ENCODE results near the gene CYP21A2. TPM values are rescaled to one million over a fixed set of nuclear protein-coding genes. Genes with fewer than 3 reads are reported as not detected.
"Not testable (repeated sequence)": the region's sequence is repeated elsewhere in the genome, so short reads cannot be mapped to it uniquely, and the experiment has no call there.

The CYP21A2 gene
- total and polyA plus RNA-seq, 12 donors, result 0.19 to 1.9 (median 0.62) TPM; not detected in 5

DNA sequence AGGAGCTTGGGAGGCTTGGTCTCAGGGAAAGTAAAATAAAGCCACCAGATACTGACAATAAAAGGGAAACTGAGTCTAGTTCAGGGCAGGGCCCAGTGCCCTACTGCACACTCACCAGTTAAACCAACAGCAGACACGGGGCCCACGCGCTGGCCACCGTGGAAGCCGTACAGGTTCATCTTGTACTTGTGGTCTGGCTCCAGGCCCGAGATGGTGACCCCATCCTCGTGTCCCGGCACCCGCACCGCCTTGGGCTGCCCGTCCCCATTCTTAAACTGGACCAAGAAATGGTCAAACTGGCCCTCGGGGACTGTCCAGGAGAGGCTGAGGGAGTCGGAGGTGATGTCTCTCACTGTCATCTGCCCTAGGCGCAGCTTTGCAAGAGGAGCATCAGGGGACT lies 26.5 kb downstream of the CYP21A2 start:
- H3K9me3 ChIP-seq, result no peaks in the 10 kb centered on the region
- DNase-seq, result no peak
- H3K4me1 ChIP-seq, result no peaks in the 10 kb centered on the region
- H3K27me3 ChIP-seq, result no peaks in the 10 kb centered on the region
- H3K4me3 ChIP-seq, result no peak overlapping the region
- intact Hi-C loops (cut with DNase I), result no loop called here
- TF ChIP-seq, protein P1, sequence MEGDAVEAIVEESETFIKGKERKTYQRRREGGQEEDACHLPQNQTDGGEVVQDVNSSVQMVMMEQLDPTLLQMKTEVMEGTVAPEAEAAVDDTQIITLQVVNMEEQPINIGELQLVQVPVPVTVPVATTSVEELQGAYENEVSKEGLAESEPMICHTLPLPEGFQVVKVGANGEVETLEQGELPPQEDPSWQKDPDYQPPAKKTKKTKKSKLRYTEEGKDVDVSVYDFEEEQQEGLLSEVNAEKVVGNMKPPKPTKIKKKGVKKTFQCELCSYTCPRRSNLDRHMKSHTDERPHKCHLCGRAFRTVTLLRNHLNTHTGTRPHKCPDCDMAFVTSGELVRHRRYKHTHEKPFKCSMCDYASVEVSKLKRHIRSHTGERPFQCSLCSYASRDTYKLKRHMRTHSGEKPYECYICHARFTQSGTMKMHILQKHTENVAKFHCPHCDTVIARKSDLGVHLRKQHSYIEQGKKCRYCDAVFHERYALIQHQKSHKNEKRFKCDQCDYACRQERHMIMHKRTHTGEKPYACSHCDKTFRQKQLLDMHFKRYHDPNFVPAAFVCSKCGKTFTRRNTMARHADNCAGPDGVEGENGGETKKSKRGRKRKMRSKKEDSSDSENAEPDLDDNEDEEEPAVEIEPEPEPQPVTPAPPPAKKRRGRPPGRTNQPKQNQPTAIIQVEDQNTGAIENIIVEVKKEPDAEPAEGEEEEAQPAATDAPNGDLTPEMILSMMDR (IDR thresholded peaks at IDR 0.05), result no peak
- H3K36me3 ChIP-seq, result peaks cover 0 to 100% (median 24%) of the 10 kb centered on the region in 9 donors
- H3K27ac ChIP-seq, result no peak overlapping the region
- no peak for ATAC-seq
- 91 to 95% methylated on average over 14 of the region's 14 CpGs for WGBS, 2 donors

DNA sequence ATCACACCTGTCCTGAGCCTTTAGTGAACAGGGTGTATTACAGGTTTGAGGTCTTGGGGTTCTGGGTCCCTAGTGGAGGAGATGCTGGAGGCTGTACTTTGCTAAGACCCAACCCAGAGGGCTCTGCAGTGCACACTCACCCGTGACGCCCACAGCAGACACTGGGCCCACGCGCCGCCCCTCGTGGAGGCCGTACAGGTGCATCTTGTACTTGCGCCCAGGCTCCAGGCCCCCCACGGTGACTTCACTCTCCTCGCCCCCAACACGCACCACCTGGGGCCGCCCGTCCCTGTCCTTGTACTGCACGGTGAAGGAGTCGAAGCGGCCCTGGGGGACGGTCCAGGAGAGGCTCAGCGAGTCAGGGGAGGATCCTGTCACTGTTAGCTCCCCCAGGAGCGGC lies 29.3 kb downstream of the CYP21A2 start:
- H3K27me3 ChIP-seq; H3K4me3 ChIP-seq; ATAC-seq; H3K9me3 ChIP-seq; H3K27ac ChIP-seq; intact Hi-C loops (cut with DNase I): not testable (repeated sequence)
- 90 to 94% methylated on average over 16 to 19 of the region's 19 CpGs for WGBS, 2 donors
- DNase-seq, result peak in 1 of 2 donors; percentile 10
- Histone ChIP-seq H3K4me1 (peaks cover 0 to 23% (median 3%) of the 10 kb centered on the region in 9 donors), H3K36me3 (peaks cover 0 to 100% (median 28%) of the 10 kb centered on the region in 9 donors)

DNA sequence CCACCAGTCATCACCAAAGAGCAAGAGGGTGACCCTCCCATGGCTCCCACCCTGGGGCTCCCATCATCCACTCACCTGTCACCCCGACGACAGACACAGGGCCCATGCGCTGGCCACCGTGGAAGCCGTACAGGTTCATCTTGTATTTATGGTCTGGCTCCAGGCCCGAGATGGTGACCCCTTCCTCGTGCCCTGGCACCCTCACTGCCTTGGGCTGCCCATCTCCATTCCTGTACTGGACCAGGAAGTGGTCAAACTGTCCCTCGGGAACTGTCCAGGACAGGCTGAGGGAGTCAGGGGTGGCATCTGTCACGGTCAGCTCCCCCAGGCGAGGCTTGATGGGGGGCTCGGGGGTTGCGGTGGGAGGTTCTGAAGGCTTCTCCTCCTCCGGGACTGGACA lies 30.1 kb downstream of the CYP21A2 start:
- H3K9me3 ChIP-seq; intact Hi-C loops (cut with DNase I); H3K4me3 ChIP-seq; ATAC-seq; H3K27me3 ChIP-seq: not testable (repeated sequence)
- DNase-seq, result peak in 1 of 2 donors; percentile 2
- WGBS, 2 donors, result 90 to 92% methylated on average over 13 of the region's 13 CpGs
- Histone ChIP-seq H3K4me1 (peaks cover 0 to 24% (median 3%) of the 10 kb centered on the region in 9 donors), H3K36me3 (peaks cover 0 to 100% (median 28%) of the 10 kb centered on the region in 9 donors), H3K27ac (peak overlapping the region in 1 of 10 donors; percentile 23)

DNA sequence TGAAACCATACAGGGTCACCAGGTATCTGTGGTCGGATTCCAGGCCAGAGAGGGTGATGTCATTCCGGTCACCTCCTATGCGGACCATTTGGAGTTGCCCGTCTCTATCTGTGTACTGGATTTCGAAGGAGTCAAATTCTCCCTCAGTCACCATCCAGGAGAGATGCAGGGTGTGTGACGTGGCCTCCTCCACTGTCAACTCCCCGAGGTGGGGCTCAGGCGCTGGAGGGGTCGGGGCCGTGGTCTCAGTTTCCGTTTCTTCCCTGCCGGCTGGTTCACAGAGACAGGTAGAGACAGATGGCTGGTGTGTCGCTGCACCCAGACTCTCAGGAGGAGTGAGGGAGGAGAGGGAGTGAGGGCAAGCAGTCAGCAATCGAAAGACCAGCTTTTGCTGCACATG lies 30.7 kb downstream of the CYP21A2 start:
- Histone ChIP-seq H3K9me3 (no peaks in the 10 kb centered on the region), H3K4me1 (peaks cover 0 to 24% (median 3%) of the 10 kb centered on the region in 9 donors), H3K27me3 (no peaks in the 10 kb centered on the region), H3K27ac (no peak overlapping the region), H3K4me3 (no peak overlapping the region), H3K36me3 (peaks cover 0 to 100% (median 23%) of the 10 kb centered on the region in 9 donors)
- 91 to 93% methylated on average over 14 of the region's 14 CpGs for WGBS, 2 donors
- no peak for ATAC-seq
- DNase-seq, result peak in 1 of 2 donors; percentile 7
- intact Hi-C loops (cut with DNase I), result no loop called here
- TF ChIP-seq, protein P1 (IDR thresholded peaks at IDR 0.05), result no peak

DNA sequence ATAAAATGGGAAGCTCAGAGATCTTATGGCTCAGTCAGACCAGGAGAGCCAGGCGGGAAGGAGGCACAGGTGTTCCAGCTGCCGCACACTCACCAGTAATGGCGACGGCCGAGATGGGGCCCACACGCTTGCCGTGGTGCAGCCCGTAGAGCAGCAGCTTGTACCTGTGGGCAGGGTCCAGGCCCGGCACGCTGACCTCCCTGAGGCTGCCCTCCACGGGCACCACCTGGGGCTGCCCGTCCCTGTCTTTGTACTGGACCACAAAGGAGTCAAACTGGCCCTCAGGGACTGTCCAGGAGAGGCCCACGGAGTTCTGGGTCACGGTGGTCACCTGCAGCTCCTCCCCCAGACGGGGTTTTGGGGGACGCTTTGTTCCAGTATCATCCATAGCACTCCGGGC lies 31.2 kb downstream of the CYP21A2 start:
- peak overlapping the region in 4 of 10 donors; percentile 38 to 72 (median 58) for H3K27ac ChIP-seq
- no peak for ATAC-seq
- TF ChIP-seq, protein P1 (IDR thresholded peaks at IDR 0.05), result no peak

More for the DNA sequence above, 31.2 kb downstream of the CYP21A2 start:
- Histone ChIP-seq H3K4me3 (no peak overlapping the region), H3K9me3 (no peaks in the 10 kb centered on the region), H3K27me3 (no peaks in the 10 kb centered on the region), H3K4me1 (peaks cover 0 to 24% (median 3%) of the 10 kb centered on the region in 9 donors), H3K36me3 (peaks cover 0 to 100% (median 18%) of the 10 kb centered on the region in 9 donors)
- WGBS, 2 donors, result 90 to 95% methylated on average over 17 of the region's 17 CpGs
- intact Hi-C loops (cut with DNase I), result no loop called here
- DNase-seq, result peak in 1 of 2 donors; percentile 10

Data from heart right ventricle (tissue), 16 donors.